ENCODE measurements around the gene ACRV1.
A peak's percentile ranks its signal among the peaks of the same experiment; 100 is the strongest.

The ACRV1 gene

DNA sequence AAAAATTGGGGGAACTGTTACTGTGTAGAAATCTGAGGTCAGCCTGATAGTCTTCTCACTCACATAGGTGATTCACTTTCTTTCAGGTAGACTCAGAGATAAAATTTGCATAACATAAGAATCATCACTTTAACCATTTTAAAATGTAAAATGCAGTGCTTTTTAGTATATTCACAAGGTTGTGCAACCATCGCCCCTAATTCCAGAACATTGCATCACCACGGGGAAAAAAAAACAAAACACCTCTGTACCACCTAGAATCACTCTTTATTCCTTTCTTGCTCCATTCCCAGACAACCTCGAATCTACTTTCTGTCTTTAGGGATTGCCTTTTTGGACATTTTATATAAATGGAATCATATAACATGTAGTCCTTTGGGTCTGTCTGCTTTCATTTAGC, 34.8 kb downstream of the ACRV1 start:
- no peak for DNase-seq

GRCh38 chr11:125638315-125638714, 42.3 kb downstream of the ACRV1 start:
- no peak for DNase-seq

DNA sequence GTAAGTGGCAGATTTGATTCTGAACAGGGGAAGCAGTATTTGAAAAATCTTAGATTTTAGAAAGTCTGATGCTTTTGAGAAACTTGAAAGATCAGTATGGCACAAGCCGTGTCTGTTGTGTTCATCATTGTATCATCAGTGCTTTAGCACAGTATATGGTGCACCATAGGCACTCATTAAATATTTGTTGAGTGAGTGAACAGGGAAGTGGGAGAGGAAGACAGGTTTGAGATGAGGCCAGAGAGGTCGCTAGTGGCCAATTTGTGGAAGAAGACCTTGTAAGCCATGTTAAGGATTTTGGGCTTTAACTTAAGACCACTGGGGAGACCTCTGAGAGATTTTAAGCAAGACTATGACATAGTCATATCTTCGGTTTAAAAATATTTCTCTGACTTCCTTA, 42.8 kb downstream of the ACRV1 start:
- no peak for DNase-seq

DNA sequence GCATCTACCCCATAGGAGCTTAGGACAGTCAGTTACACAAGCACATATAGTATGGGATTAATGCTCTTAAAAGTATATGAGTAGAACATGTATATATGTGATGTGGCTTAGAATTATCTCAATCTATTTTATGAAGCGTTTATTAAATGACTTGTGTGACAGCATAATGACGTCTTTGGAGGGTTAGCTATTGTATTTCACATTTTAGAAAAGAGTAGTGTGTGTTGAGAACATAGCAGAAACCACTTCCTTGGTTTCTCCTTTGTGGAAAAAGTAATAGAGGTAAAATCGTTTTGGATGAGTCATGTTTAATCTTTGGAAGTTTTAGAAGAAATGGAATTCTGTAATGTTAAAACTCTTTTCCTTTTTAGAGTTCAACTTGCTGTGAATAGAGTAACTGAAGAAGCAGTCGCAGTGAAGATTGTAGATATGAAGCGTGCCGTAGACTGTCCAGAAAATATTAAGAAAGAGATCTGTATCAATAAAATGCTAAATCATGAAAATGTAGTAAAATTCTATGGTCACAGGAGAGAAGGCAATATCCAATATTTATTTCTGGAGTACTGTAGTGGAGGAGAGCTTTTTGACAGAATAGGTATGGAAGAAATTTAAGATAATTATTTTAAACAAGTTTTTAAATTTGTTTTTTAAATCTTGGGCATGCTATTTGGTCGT, 53.3 kb downstream of the ACRV1 start:
- no peak for DNase-seq

DNA sequence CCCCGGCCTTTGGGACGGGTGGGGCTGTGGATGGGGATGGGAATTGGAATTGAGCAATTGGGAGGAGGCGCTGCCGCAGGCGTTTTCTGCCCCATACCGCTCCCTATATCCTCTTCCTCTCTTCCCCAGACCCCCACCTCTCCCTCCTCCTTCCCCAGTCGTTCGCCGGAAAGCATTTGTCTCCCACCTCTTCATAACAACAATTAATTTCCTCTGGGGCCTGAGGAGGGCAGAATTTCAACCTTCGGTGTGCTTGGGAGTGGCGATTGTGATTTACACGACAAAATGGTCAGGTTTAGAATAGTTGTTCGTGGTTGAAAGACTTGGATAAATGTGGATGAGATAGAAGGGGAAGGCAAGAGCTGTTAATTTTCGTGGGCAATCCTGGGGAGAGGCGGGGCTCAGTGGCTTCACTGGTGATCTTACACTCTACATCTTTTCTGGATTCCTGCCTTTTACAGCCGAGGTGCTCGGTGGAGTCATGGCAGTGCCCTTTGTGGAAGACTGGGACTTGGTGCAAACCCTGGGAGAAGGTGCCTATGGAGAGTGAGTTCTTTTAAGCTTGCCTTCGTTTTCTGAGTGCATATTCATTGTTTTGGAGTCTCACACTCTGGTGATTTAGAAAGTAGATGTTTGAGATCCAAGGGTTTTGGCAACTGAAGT, 54.2 kb downstream of the ACRV1 start:
- DNase-seq, result peak; percentile 96

DNA sequence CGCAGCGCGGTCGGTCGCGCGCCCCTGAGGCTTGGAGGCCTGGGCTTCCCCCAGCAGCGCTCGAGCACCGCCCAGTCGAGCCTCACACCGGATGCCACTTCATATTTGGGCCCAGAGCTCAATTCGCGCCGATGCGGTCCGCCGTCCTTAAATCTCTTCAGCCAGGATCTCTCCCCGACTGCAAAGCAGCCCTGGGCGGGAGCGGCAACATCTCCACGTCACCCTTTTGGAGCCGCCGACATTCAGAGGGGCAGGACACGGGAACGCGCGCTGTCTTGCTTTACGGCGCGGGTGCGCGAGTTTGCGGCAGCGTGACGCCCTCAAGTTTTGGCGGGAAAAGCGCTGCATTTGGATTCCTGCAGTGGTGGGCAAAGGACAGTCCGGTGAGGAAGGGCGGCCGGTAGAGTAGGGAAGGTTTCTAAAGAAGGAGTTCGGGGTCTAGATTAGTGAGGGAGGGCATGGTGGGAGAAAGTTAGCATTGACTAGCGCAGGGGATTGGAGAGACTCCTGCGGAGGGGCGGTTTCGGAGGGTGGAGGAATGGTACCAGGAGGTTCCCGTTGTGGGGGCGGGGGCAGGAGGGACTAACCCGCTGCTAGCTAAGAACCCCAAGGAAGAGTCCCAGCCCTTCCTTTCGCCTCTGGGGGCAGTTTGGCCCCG, 54.9 kb downstream of the ACRV1 start:
- DNase-seq, result peak; percentile 96

- DNase-seq, result no peak
Observed at GRCh38 chr11:125625225-125625629, 55.4 kb downstream of the ACRV1 start.

- no peak for DNase-seq
Observed at GRCh38 chr11:125624756-125625213, 55.9 kb downstream of the ACRV1 start, which contains the start of gene CHEK1. Gene CHEK1 (plus strand): TSS chr11:125625163. CDS start chr11:125626769, 1,606 bp downstream.

GRCh38 chr11:125623064-125623463, 57.6 kb downstream of the ACRV1 start:
- DNase-seq, result no peak

GRCh38 chr11:125621995-125622394, 58.7 kb downstream of the ACRV1 start:
- DNase-seq, result peak; percentile 77
